Sigmoid colon (tissue), 7 donors: ENCODE measurements around the gene VAV1. TPM values are rescaled to one million over a fixed set of nuclear protein-coding genes. Genes with fewer than 3 reads are reported as not detected.

ENCODE experiments used
- DNase-seq: peaks from one replicate; pipeline ENCODE4 v3.0.0-alpha.2; 2019
- H3K27ac ChIP-seq, 4 donors: fragments of 200-600 bp; sonication (generic); one replicate each; pipeline ENCODE4 v1.5.1; 2016 to 2019; ENCODE audit warnings: mild to moderate bottlenecking in 1 of 4
- H3K27me3 ChIP-seq, 3 donors: fragments of 200-600 bp; sonication (generic); one replicate each; pipeline ENCODE4 v1.5.1; 2019; ENCODE audit warnings: mild to moderate bottlenecking in 1 of 3
- H3K36me3 ChIP-seq, 4 donors: fragments of 200-600 bp; sonication (generic); one replicate each; pipeline ENCODE4 v1.5.1; 2016 to 2019
- H3K4me1 ChIP-seq, 4 donors: fragments of 200-600 bp; sonication (generic); one replicate each; pipeline ENCODE4 v1.5.1; 2017 to 2019
- H3K4me3 ChIP-seq, 4 donors: fragments of 200-600 bp; sonication (generic); one replicate each; pipeline ENCODE4 v1.5.1; 2017 to 2019; ENCODE audit warnings: mild to moderate bottlenecking in 2 of 4, moderate library complexity in 1 of 4
- H3K9me3 ChIP-seq, 4 donors: fragments of 200-600 bp in 3 of 4; sonication (generic) in 3 of 4; one replicate each; pipeline versions ENCODE4 v1.5.1 to v1.6.1; 2013 to 2019
- CTCF ChIP-seq, 4 experiments: fragments of 450-650 bp in 3 of 4; fragments of 200-600 bp in 1 of 4; IDR thresholded peaks; one replicate each; pipeline ENCODE4 v1.5.1; 2016 to 2019; ENCODE audit warnings: antibody characterized with exemption in 4 of 4, mild to moderate bottlenecking in 3 of 4, moderate library complexity in 2 of 4
- EP300 ChIP-seq, 4 donors: sonication (generic); formaldehyde crosslinking; IDR thresholded peaks; one replicate each; pipeline ENCODE4 v1.6.1; 2017; ENCODE audit warnings: antibody characterized with exemption in 4 of 4
- POLR2A ChIP-seq, 2 donors: fragments of 450-650 bp; IDR thresholded peaks; one replicate each; pipeline ENCODE4 v1.6.1; 2016; ENCODE audit warnings: antibody characterized with exemption in 2 of 2, mild to moderate bottlenecking in 2 of 2, moderate library complexity in 2 of 2
- POLR2AphosphoS5 ChIP-seq, 4 donors: sonication (generic); formaldehyde crosslinking; IDR thresholded peaks; one replicate each; pipeline ENCODE4 v1.6.1; 2017; ENCODE audit warnings: antibody characterized with exemption in 4 of 4
- WGBS, 2 donors: extraction: QIAGEN DNeasy Blood & Tissue Kit; methylation state at CpG; one replicate each; pipeline ENCODE4 v1.1.7; 2013; 5-methylcytosine and 5-hydroxymethylcytosine counted together
- intact Hi-C: fragments of 100-400 bp; cut with DNase I; formaldehyde crosslinking; loops from one replicate; pipeline ENCODE4 v1.15.1; 2023
- polyA plus RNA-seq, 3 donors: library from polyadenylated mRNA; stranded (reverse); fragments of 200-250 nt; gene quantifications; one replicate each; pipeline ENCODE4 v1.2.3, GENCODE V29; 2013
- total RNA-seq, 4 donors: library from RNA; depleted of rRNA; stranded (reverse); fragments of >200 nt; gene quantifications; one replicate each; pipeline ENCODE4 v1.1.0, GENCODE V29; 2016
- donor health status: healthy with polysubstance abuse.
- donor health status: Bipolar disorder and iron deficiency.
- donor health status: healthy.

The VAV1 gene
- total and polyA plus RNA-seq, 7 donors: 2.4 to 18.9 (median 4.1) TPM

GRCh38 chr19:6873708-6874431, 101.4 kb downstream of the VAV1 start:
- H3K36me3 ChIP-seq: no peaks in the 10 kb centered on the region
- intact Hi-C loops: no loop called here
- no peaks in the 10 kb centered on the region for H3K4me1 ChIP-seq
- no peak overlapping the region for H3K27ac ChIP-seq
- no peaks in the 10 kb centered on the region for H3K9me3 ChIP-seq
- 44 to 78% methylated on average over 10 of the region's 10 CpGs for WGBS, 2 donors
- H3K27me3 ChIP-seq: peaks cover 0 to 6% (median 0%) of the 10 kb centered on the region in 3 donors
- no peak for DNase-seq
- TF ChIP-seq POLR2A (IDR thresholded peaks at IDR 0.05): no peak
- no peak for TF ChIP-seq EP300 (IDR thresholded peaks at IDR 0.05)
- no peak for TF ChIP-seq CTCF (IDR thresholded peaks at IDR 0.05)
- H3K4me3 ChIP-seq: no peak overlapping the region

DNA sequence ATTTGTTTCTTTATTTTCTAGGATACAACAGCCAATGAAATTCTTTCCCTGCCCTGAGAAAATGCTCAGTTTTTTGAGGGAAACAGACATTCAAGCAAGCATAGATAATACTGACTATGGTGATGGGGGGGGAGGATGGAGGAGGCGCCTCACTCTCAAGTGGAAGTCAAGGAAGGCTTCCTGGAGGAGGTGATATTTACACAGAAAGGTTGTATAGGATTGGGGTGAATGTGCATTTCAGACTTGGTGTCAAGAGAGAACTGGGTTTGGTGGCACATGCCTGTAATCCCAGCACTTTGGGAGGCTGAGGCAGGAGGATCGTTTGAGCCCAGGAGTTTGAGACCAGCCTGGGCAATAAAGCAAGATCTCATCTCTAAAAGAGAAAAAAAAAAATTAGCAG, 102.7 kb downstream of the VAV1 start:
- peaks cover 0 to 4% (median 0%) of the 10 kb centered on the region in 3 donors for H3K27me3 ChIP-seq
- no peak for TF ChIP-seq POLR2AphosphoS5 (IDR thresholded peaks at IDR 0.05)
- no peak for TF ChIP-seq CTCF (IDR thresholded peaks at IDR 0.05)
- TF ChIP-seq EP300 (IDR thresholded peaks at IDR 0.05): no peak
- TF ChIP-seq POLR2A (IDR thresholded peaks at IDR 0.05): no peak
- 88 to 90% methylated on average over 2 of the region's 2 CpGs for WGBS, 2 donors

DNA sequence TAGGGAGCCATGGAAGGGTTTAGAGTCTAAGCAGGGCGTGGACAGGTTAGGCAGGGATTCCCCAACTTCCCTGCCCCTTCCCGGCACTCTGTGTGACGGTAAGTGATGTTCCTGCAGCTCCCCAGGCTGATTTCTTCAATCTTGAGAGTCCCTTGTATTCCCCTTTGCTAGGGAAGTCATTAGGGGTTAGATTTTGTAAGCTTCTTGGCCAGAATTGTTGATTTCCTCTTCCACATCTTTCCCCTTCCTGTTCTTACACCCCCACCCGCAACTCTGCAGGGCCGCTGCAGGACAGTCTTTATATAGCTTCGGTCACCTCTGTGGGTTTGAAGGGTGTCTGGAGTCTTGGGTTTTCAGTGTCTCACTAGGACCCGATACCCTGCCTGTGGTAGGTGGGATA, 104.2 kb downstream of the VAV1 start:
- peaks cover 0 to 6% (median 0%) of the 10 kb centered on the region in 4 donors for H3K9me3 ChIP-seq
- H3K4me3 ChIP-seq: no peak overlapping the region
- WGBS, 2 donors: 62 to 72% methylated on average over 7 of the region's 7 CpGs
- H3K27ac ChIP-seq: no peak overlapping the region
- no peak for DNase-seq
- intact Hi-C loops: no loop called here
- peaks cover 0 to 4% (median 0%) of the 10 kb centered on the region in 3 donors for H3K27me3 ChIP-seq
- TF ChIP-seq POLR2AphosphoS5 (IDR thresholded peaks at IDR 0.05) (no peak), EP300 (IDR thresholded peaks at IDR 0.05) (no peak), POLR2A (IDR thresholded peaks at IDR 0.05) (no peak), CTCF (IDR thresholded peaks at IDR 0.05) (no peak)
- H3K36me3 ChIP-seq: no peaks in the 10 kb centered on the region
- no peaks in the 10 kb centered on the region for H3K4me1 ChIP-seq

More for the DNA sequence above, 102.7 kb downstream of the VAV1 start:
- Histone ChIP-seq H3K27ac (no peak overlapping the region), H3K4me3 (no peak overlapping the region), H3K4me1 (no peaks in the 10 kb centered on the region), H3K36me3 (no peaks in the 10 kb centered on the region), H3K9me3 (peaks cover 0 to 6% (median 0%) of the 10 kb centered on the region in 4 donors)
- no peak for DNase-seq
- intact Hi-C loops: no loop called here

GRCh38 chr19:6877766-6878165, 105.3 kb downstream of the VAV1 start:
- 70 to 86% methylated on average over 4 of the region's 4 CpGs for WGBS, 2 donors
- no peak overlapping the region for H3K4me3 ChIP-seq
- peaks cover 0 to 6% (median 0%) of the 10 kb centered on the region in 4 donors for H3K9me3 ChIP-seq
- H3K27ac ChIP-seq: no peak overlapping the region
- TF ChIP-seq POLR2A (IDR thresholded peaks at IDR 0.05): no peak
- TF ChIP-seq POLR2AphosphoS5 (IDR thresholded peaks at IDR 0.05): no peak
- TF ChIP-seq EP300 (IDR thresholded peaks at IDR 0.05): no peak
- TF ChIP-seq CTCF (IDR thresholded peaks at IDR 0.05): no peak
- intact Hi-C loops: no loop called here
- peaks cover 0 to 4% (median 0%) of the 10 kb centered on the region in 3 donors for H3K27me3 ChIP-seq
- H3K36me3 ChIP-seq: no peaks in the 10 kb centered on the region
- DNase-seq: no peak
- H3K4me1 ChIP-seq: no peaks in the 10 kb centered on the region
